ENCODE measurements around the gene MTHFD1. TPM values are rescaled to one million over a fixed set of nuclear protein-coding genes. Genes with fewer than 3 reads are reported as not detected.

Gene MTHFD1
- total and polyA plus RNA-seq, 3 donors from 2014 or later: 22.3 to 28.8 (median 27.4) TPM

GRCh38 chr14:64476438-64476837 is 88.3 kb downstream of the MTHFD1 start:
- Histone ChIP-seq H3K36me3 (ENCODE audit: low read depth, missing control alignments) (no peaks in the 10 kb centered on the region), H3K4me1 (no peaks in the 10 kb centered on the region), H3K9me3 (no peaks in the 10 kb centered on the region), H3K4me3 (no peak overlapping the region), H3K27me3 (no peaks in the 10 kb centered on the region), H3K27ac (no peak overlapping the region)
- TF ChIP-seq POLR2A (IDR thresholded peaks at IDR 0.05) (no peak), CTCF (IDR thresholded peaks at IDR 0.05) (no peak)
- DNase-seq: no peak
- 90 to 91% methylated on average over 8 of the region's 8 CpGs for WGBS, 2 donors
- intact Hi-C loops (cut with DNase I; ENCODE audit: low total_unique reads): loop anchor here (10.0 kb wide), 1 partner anchor 132 kb away; no protein-coding TSS in a partner anchor

- H3K27me3 ChIP-seq: no peaks in the 10 kb centered on the region
- no peaks in the 10 kb centered on the region for H3K36me3 ChIP-seq (ENCODE audit: low read depth, missing control alignments)
- TF ChIP-seq CTCF (IDR thresholded peaks at IDR 0.05): peak in 1 of 3 experiments; percentile 53
- TF ChIP-seq POLR2A (IDR thresholded peaks at IDR 0.05): no peak
- no peaks in the 10 kb centered on the region for H3K9me3 ChIP-seq
- intact Hi-C loops (cut with DNase I; ENCODE audit: low total_unique reads): loop anchor here (10.0 kb wide), 1 partner anchor 134 kb away; no protein-coding TSS in a partner anchor
- no peak overlapping the region for H3K27ac ChIP-seq
- no peaks in the 10 kb centered on the region for H3K4me1 ChIP-seq
- DNase-seq: no peak
- H3K4me3 ChIP-seq: no peak overlapping the region
Observed at GRCh38 chr14:64478634-64479250, 90.6 kb downstream of the MTHFD1 start.

GRCh38 chr14:64488590-64489099 is 100.5 kb downstream of the MTHFD1 start:
- TF ChIP-seq CTCF (IDR thresholded peaks at IDR 0.05) (no peak), POLR2A (IDR thresholded peaks at IDR 0.05) (no peak)
- 83 to 90% methylated on average over 5 of the region's 5 CpGs for WGBS, 2 donors
- H3K27me3 ChIP-seq: no peaks in the 10 kb centered on the region
- no peak for DNase-seq
- H3K4me1 ChIP-seq: peaks cover 22% of the 10 kb centered on the region
- no peak overlapping the region for H3K4me3 ChIP-seq
- H3K27ac ChIP-seq: no peak overlapping the region
- no peaks in the 10 kb centered on the region for H3K36me3 ChIP-seq (ENCODE audit: low read depth, missing control alignments)
- H3K9me3 ChIP-seq: no peaks in the 10 kb centered on the region
- intact Hi-C loops (cut with DNase I; ENCODE audit: low total_unique reads): no loop called here

GRCh38 chr14:64491637-64492036 is 103.5 kb downstream of the MTHFD1 start:
- H3K36me3 ChIP-seq (ENCODE audit: low read depth, missing control alignments): no peaks in the 10 kb centered on the region
- TF ChIP-seq POLR2A (IDR thresholded peaks at IDR 0.05) (no peak), CTCF (IDR thresholded peaks at IDR 0.05) (no peak)
- intact Hi-C loops (cut with DNase I; ENCODE audit: low total_unique reads): no loop called here
- no peak for DNase-seq
- H3K27me3 ChIP-seq: no peaks in the 10 kb centered on the region
- WGBS, 2 donors: 69 to 78% methylated on average over 2 of the region's 2 CpGs
- no peaks in the 10 kb centered on the region for H3K9me3 ChIP-seq
- peak overlapping the region in 1 of 2 donors; percentile 29 for H3K27ac ChIP-seq
- H3K4me1 ChIP-seq: peaks cover 28% of the 10 kb centered on the region
- H3K4me3 ChIP-seq: no peak overlapping the region

GRCh38 chr14:64493455-64493854 is 105.3 kb downstream of the MTHFD1 start:
- H3K4me1 ChIP-seq: peaks cover 28% of the 10 kb centered on the region
- intact Hi-C loops (cut with DNase I; ENCODE audit: low total_unique reads): no loop called here
- H3K9me3 ChIP-seq: no peaks in the 10 kb centered on the region
- H3K27ac ChIP-seq: peak overlapping the region; percentile 17 to 63
- 70 to 81% methylated on average over 3 of the region's 3 CpGs for WGBS, 2 donors
- TF ChIP-seq CTCF (IDR thresholded peaks at IDR 0.05): no peak
- no peak for TF ChIP-seq POLR2A (IDR thresholded peaks at IDR 0.05)
- H3K36me3 ChIP-seq (ENCODE audit: low read depth, missing control alignments): no peaks in the 10 kb centered on the region
- no peaks in the 10 kb centered on the region for H3K27me3 ChIP-seq
- no peak for DNase-seq
- H3K4me3 ChIP-seq: no peak overlapping the region

All from testis (tissue), 3 donors.